ENCODE measurements around the gene TBC1D10A. TPM values are rescaled to one million over a fixed set of nuclear protein-coding genes. Genes with fewer than 3 reads are reported as not detected.

TBC1D10A gene, protein sequence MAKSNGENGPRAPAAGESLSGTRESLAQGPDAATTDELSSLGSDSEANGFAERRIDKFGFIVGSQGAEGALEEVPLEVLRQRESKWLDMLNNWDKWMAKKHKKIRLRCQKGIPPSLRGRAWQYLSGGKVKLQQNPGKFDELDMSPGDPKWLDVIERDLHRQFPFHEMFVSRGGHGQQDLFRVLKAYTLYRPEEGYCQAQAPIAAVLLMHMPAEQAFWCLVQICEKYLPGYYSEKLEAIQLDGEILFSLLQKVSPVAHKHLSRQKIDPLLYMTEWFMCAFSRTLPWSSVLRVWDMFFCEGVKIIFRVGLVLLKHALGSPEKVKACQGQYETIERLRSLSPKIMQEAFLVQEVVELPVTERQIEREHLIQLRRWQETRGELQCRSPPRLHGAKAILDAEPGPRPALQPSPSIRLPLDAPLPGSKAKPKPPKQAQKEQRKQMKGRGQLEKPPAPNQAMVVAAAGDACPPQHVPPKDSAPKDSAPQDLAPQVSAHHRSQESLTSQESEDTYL
- 10 to 100 TPM; 38.9 to 41.8 TPM for total RNA-seq
- 48.8 TPM for polyA plus RNA-seq (2013, experiment 1 of 2)
- 48.1 TPM for polyA plus RNA-seq (2013, experiment 2 of 2)
- 5.7 to 47.9 (median 24.4) reads per million in 172 experiments for total RNA-seq

DNA sequence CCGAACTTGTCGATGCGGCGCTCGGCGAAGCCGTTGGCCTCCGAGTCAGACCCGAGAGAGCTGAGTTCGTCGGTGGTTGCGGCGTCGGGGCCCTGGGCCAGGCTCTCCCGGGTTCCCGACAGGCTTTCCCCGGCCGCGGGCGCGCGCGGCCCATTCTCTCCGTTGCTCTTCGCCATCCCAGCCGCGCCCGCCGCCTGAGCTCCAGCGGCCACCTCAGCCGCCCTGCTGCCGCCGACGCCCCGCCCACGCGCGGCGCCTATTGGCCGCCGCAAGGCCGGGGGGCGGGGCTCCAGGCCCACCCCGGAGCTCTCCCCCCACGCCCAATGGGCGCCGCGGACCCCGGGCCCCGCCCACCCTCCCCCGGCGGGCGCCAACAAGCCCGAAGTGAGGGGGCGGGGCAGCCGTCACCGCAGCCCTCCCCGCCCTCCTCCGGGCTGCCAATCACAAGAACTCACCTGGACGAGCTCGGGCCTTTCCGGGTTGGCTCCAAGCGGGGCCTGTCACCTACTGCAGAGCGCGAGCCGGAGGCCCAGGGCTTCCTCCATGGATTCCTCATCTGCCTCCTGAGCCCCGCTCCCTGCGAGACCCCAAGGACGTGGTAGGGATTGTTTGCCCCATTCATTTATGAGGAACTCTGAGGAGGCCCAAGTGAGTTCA, at the start of gene TBC1D10A:
Gene TBC1D10A, minus strand, starts transcription at position 236 of the 657 bp plus-strand sequence. Its CDS starts 60 bp downstream, at position 176.
- Mint-ChIP-seq H3K36me3 (ENCODE audit: low read depth) (peaks cover 64% of the 10 kb centered on the region), H3K4me3 (peak within 1 kb of the TSS; percentile 93), H3K27me3 (no peaks in the 10 kb centered on the region), H3K9me3 (no peaks in the 10 kb centered on the region), H3K27ac (peak within 1 kb of the TSS; percentile 97), H3K4me1 (ENCODE audit: low read depth) (peaks cover 51% of the 10 kb centered on the region)
- peak; percentile 89 for ATAC-seq (ENCODE audit: poor library complexity)
- CTCF ChIA-PET: interaction anchor here (0.8 to 3.9 kb wide), 6 partner anchors 18 to 159 kb away, joined by 3 to 43 read pairs (median 4); partner anchors contain the start of genes CASTOR1, CCDC157, RNF215 and SF3A1
- POLR2A ChIA-PET: interaction anchor here (0.6 to 11.4 kb wide), 19 partner anchors 10 to 960 kb away, joined by 3 to 290 read pairs (median 6); partner anchors contain the start of genes CASTOR1, CCDC157, OSM and RNF215
- Histone ChIP-seq H3K27ac (ENCODE audit: low read depth in 1 of 2, low read length in 2 of 2) (peak within 1 kb of the TSS; percentile 63 to 74), H3K9me3 (ENCODE audit: control insufficient read depth in 1 of 2, insufficient read depth in 1 of 2, low read length in 2 of 2) (no peaks in the 10 kb centered on the region), H3K4me3 (ENCODE audit: low read length) (peak within 1 kb of the TSS; percentile 71), H3K4me1 (ENCODE audit: insufficient read depth, low read length) (peaks cover 54% of the 10 kb centered on the region), H3K27me3 (ENCODE audit: control insufficient read depth in 1 of 2, insufficient read depth in 2 of 2, low read length in 2 of 2) (no peaks in the 10 kb centered on the region), H3K36me3 (ENCODE audit: insufficient read depth, low read length) (peaks cover 18% of the 10 kb centered on the region)
- intact Hi-C loops (cut with DNase I, micrococcal nuclease): loop anchor here (1.0 to 2.0 kb wide), 3 partner anchors 30 to 40 kb away; partner anchors contain the start of genes CASTOR1 (in 1 of the 2), CCDC157 (in 1 of the 2) and SF3A1 (in 1 of the 2)
- TF ChIP-seq, protein P1, sequence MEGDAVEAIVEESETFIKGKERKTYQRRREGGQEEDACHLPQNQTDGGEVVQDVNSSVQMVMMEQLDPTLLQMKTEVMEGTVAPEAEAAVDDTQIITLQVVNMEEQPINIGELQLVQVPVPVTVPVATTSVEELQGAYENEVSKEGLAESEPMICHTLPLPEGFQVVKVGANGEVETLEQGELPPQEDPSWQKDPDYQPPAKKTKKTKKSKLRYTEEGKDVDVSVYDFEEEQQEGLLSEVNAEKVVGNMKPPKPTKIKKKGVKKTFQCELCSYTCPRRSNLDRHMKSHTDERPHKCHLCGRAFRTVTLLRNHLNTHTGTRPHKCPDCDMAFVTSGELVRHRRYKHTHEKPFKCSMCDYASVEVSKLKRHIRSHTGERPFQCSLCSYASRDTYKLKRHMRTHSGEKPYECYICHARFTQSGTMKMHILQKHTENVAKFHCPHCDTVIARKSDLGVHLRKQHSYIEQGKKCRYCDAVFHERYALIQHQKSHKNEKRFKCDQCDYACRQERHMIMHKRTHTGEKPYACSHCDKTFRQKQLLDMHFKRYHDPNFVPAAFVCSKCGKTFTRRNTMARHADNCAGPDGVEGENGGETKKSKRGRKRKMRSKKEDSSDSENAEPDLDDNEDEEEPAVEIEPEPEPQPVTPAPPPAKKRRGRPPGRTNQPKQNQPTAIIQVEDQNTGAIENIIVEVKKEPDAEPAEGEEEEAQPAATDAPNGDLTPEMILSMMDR (IDR thresholded peaks at IDR 0.05): no peak
- DNase-seq: peak; percentile 84 to 98 (median 94)

DNA sequence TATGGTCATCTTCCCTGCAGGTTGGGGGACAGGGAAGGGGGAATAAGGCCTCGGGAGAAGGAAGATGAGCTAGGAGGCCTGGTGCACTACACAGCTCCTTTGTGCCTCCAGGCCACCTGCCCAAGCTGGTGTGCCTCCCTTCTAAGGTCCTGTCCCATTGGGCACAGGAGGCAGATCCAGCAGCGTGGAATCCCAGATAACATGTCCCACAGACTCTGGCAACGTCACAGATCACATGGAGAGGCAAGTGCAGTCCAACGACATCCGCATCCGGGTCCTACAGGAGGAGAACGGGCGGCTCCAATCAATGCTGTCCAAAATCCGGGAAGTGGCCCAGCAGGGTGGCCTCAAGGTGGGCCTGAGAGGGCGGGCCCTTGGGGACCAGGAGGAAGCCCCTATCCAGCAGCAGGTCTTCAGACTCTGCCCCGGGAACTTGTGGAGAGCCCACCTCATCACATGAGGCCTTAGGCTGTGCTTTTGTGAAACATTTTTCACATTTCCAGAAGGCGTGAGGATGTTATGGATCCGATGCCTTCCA, 48.6 kb upstream of the TBC1D10A start:
- Mint-ChIP-seq H3K4me1 (ENCODE audit: low read depth) (no peaks in the 10 kb centered on the region), H3K27ac (no peak overlapping the region), H3K9me3 (no peaks in the 10 kb centered on the region), H3K36me3 (ENCODE audit: low read depth) (no peaks in the 10 kb centered on the region), H3K4me3 (no peak overlapping the region), H3K27me3 (no peaks in the 10 kb centered on the region)
- TF ChIP-seq, protein P1 (IDR thresholded peaks at IDR 0.05): no peak
- Histone ChIP-seq H3K9me3 (ENCODE audit: control insufficient read depth in 1 of 2, insufficient read depth in 1 of 2, low read length in 2 of 2) (no peaks in the 10 kb centered on the region), H3K4me3 (ENCODE audit: low read length) (no peak overlapping the region), H3K36me3 (ENCODE audit: insufficient read depth, low read length) (no peaks in the 10 kb centered on the region), H3K27ac (ENCODE audit: low read depth in 1 of 2, low read length in 2 of 2) (no peak overlapping the region), H3K27me3 (ENCODE audit: control insufficient read depth in 1 of 2, insufficient read depth in 2 of 2, low read length in 2 of 2) (no peaks in the 10 kb centered on the region), H3K4me1 (ENCODE audit: insufficient read depth, low read length) (no peaks in the 10 kb centered on the region)
- ChIA-PET CTCF (interaction anchor here (0.7 to 1.0 kb wide), 2 partner anchors 12 to 87 kb away, joined by 3 to 5 read pairs; no protein-coding TSS in a partner anchor), POLR2A (no interaction called here)
- intact Hi-C loops (cut with DNase I, micrococcal nuclease): no loop called here
- ATAC-seq (ENCODE audit: poor library complexity): no peak
- DNase-seq: no peak

Data from CD4-positive, alpha-beta T cell (primary cell).